Measurements from ENCODE around the gene NKAIN2. TPM values are rescaled to one million over a fixed set of nuclear protein-coding genes. Genes with fewer than 3 reads are reported as not detected.

Gene NKAIN2
- total and polyA plus RNA-seq, 5 donors from 2014 or later = not detected

DNA sequence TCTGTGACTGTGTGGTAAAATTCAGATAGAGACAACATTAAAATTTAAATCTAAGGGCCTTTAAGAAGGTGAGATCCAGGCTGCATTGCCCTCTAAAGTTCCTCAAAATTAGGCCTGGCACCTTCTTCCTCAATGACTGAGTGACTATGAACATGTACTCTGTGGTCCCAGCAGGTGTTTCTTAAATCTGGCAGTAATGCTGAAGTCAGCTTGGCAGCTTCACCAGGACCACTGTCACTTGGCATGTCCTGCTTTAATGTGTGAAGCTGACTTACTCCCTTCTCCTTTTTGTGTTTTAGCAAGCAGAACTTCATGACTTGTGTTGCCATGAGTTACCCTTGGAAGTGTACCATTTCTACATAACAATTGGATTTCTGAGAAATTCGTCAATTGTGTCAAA is 141.7 kb downstream of the NKAIN2 start:
- Histone ChIP-seq H3K27ac (ENCODE audit: insufficient read depth, low read length, poor library complexity, severe bottlenecking) (no peak overlapping the region), H3K27me3 (ENCODE audit: control insufficient read depth, insufficient read depth, low read length) (no peaks in the 10 kb centered on the region), H3K36me3 (ENCODE audit: control insufficient read depth, insufficient read depth, low read length) (no peaks in the 10 kb centered on the region), H3K9me3 (ENCODE audit: control insufficient read depth in 2 of 2, low read length in 2 of 2) (no peaks in the 10 kb centered on the region), H3K4me1 (ENCODE audit: control insufficient read depth, insufficient read depth, low read length, poor library complexity, severe bottlenecking) (no peaks in the 10 kb centered on the region), H3K4me3 (ENCODE audit: low read depth, low read length) (no peak overlapping the region)
- ATAC-seq (ENCODE audit: low read depth in 2 of 2) (no peak), DNase-seq (no peak)
- no peaks in the 10 kb centered on the region for H3K27me3 Mint-ChIP-seq
- H3K27ac Mint-ChIP-seq = no peak overlapping the region
- H3K4me3 Mint-ChIP-seq = no peak overlapping the region
- H3K36me3 Mint-ChIP-seq = no peaks in the 10 kb centered on the region
- no peaks in the 10 kb centered on the region for H3K4me1 Mint-ChIP-seq
- peaks cover 0 to 6% (median 0%) of the 10 kb centered on the region in 7 donors for H3K9me3 Mint-ChIP-seq

DNA sequence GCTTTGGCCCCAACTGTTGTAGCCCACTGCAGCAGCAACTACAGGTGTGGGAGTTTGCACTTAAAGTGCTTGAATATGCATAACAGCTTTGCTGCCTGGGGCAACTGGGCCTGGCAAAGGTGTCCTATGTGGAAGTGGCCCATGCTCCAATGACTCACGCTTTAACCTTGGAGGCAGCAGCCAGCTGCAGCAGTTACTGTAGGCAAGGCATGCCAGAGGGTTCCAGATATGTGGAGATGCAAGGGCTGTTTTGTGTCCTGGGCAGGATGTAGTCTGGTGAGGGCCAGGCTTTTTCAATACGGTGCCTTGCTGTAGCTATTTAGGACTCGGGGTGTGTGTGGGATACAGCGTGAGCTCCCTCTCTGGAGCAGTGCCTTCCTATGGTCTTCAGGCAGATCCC is 150.3 kb downstream of the NKAIN2 start:
- Histone ChIP-seq H3K27me3 (ENCODE audit: control insufficient read depth, insufficient read depth, low read length) (no peaks in the 10 kb centered on the region), H3K4me1 (ENCODE audit: control insufficient read depth, insufficient read depth, low read length, poor library complexity, severe bottlenecking) (no peaks in the 10 kb centered on the region), H3K9me3 (ENCODE audit: control insufficient read depth in 2 of 2, low read length in 2 of 2) (peaks cover 3 to 10% of the 10 kb centered on the region in 2 experiments), H3K27ac (ENCODE audit: insufficient read depth, low read length, poor library complexity, severe bottlenecking) (no peak overlapping the region), H3K36me3 (ENCODE audit: control insufficient read depth, insufficient read depth, low read length) (no peaks in the 10 kb centered on the region), H3K4me3 (ENCODE audit: low read depth, low read length) (no peak overlapping the region)
- ATAC-seq (ENCODE audit: low read depth in 2 of 2) (no peak), DNase-seq (no peak)
- Mint-ChIP-seq H3K9me3 (peaks cover 3 to 18% (median 4%) of the 10 kb centered on the region in 7 donors), H3K4me1 (no peaks in the 10 kb centered on the region), H3K27me3 (peaks cover 3% of the 10 kb centered on the region), H3K27ac (no peak overlapping the region), H3K4me3 (no peak overlapping the region), H3K36me3 (no peaks in the 10 kb centered on the region)

DNA sequence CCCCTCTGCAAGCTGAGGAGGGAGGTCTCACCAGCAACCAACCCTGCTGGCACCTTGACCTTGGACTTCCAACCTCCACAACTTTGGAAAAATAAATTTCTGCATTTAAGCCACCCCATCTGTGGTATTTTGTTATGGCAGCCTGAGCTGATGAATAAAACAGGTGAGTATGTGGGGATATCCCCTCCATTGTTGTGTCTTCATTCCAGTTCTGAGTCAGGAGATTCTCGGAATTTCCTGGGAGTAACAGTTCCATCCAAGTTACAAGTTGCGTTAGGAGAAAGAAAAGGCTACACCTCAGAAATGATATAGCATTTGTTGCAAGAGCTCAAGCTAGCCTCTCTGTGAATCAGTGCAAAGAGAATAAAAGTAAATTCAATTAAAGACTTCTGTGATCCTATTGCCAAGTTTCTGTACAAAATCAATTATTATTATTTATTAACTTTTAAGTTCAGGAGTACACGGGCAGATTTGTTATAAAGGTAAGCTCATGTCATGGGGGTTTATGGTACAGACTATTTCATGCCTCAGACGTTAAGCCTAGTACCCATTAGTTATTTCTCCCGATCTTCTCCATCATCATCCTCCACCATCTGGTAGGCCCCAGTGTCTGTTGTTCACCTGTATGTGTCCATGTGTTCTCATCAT is 153.0 kb downstream of the NKAIN2 start:
- H3K4me1 Mint-ChIP-seq = no peaks in the 10 kb centered on the region
- H3K4me3 Mint-ChIP-seq = no peak overlapping the region
- no peak for DNase-seq
- Histone ChIP-seq H3K27ac (ENCODE audit: insufficient read depth, low read length, poor library complexity, severe bottlenecking) (no peak overlapping the region), H3K27me3 (ENCODE audit: control insufficient read depth, insufficient read depth, low read length) (no peaks in the 10 kb centered on the region), H3K4me1 (ENCODE audit: control insufficient read depth, insufficient read depth, low read length, poor library complexity, severe bottlenecking) (no peaks in the 10 kb centered on the region), H3K9me3 (ENCODE audit: control insufficient read depth in 2 of 2, low read length in 2 of 2) (peaks cover 3 to 10% of the 10 kb centered on the region in 2 experiments), H3K36me3 (ENCODE audit: control insufficient read depth, insufficient read depth, low read length) (no peaks in the 10 kb centered on the region), H3K4me3 (ENCODE audit: low read depth, low read length) (no peak overlapping the region)
- peaks cover 2 to 29% (median 4%) of the 10 kb centered on the region in 7 donors for H3K9me3 Mint-ChIP-seq
- no peaks in the 10 kb centered on the region for H3K36me3 Mint-ChIP-seq
- H3K27me3 Mint-ChIP-seq = peaks cover 6% of the 10 kb centered on the region
- H3K27ac Mint-ChIP-seq = no peak overlapping the region
- ATAC-seq (ENCODE audit: low read depth in 2 of 2) = no peak

DNA sequence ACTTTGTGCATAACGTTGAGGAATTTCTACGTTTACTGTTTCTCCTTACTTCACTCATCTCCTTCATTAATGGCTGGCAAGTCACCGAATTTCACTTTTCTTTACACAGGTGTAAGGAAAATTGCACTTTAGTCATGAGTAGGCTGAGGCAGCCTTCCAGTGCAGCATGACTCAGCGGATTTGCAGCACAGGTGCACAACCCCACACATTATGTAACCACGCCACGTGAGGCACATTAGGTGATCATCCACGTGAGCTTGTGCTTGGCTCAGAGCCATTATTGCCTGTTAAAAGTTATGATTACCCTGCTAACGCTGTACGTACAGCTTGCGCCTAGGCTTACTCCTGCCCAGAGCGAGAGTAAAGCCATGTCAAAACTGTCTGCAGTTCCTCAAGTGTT is 158.8 kb downstream of the NKAIN2 start:
- H3K27ac ChIP-seq (ENCODE audit: insufficient read depth, low read length, poor library complexity, severe bottlenecking) = no peak overlapping the region
- no peaks in the 10 kb centered on the region for H3K27me3 ChIP-seq (ENCODE audit: control insufficient read depth, insufficient read depth, low read length)
- no peaks in the 10 kb centered on the region for H3K4me1 ChIP-seq (ENCODE audit: control insufficient read depth, insufficient read depth, low read length, poor library complexity, severe bottlenecking)
- Mint-ChIP-seq H3K27ac (no peak overlapping the region), H3K9me3 (peaks cover 0 to 22% (median 3%) of the 10 kb centered on the region in 7 donors), H3K27me3 (peaks cover 6% of the 10 kb centered on the region), H3K4me1 (no peaks in the 10 kb centered on the region), H3K4me3 (no peak overlapping the region), H3K36me3 (no peaks in the 10 kb centered on the region)
- ATAC-seq (ENCODE audit: low read depth in 2 of 2) (no peak), DNase-seq (no peak)
- no peaks in the 10 kb centered on the region for H3K36me3 ChIP-seq (ENCODE audit: control insufficient read depth, insufficient read depth, low read length)
- H3K9me3 ChIP-seq (ENCODE audit: control insufficient read depth in 2 of 2, low read length in 2 of 2) = no peaks in the 10 kb centered on the region
- H3K4me3 ChIP-seq (ENCODE audit: low read depth, low read length) = no peak overlapping the region

DNA sequence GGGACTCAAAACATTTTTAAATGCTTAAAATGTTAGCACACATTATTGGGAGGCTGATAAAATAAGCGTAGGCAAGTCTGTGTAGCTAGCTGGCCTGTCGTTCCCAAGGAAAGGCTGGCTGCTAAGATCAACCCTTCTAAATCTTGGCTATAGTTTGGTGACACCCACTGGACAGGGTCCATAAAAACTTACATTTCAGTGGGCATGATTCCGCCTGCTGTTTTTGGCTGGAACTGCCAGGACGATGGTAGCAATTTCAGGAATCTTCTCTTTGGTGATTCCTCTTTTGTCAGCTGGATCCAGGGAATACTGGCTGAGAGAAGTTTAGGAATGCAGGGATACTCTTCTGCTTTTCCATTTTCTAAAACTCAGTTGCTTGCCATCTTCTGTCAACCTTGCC is 162.2 kb downstream of the NKAIN2 start:
- DNase-seq (no peak), ATAC-seq (ENCODE audit: low read depth in 2 of 2) (no peak)
- Histone ChIP-seq H3K4me3 (ENCODE audit: low read depth, low read length) (no peak overlapping the region), H3K27ac (ENCODE audit: insufficient read depth, low read length, poor library complexity, severe bottlenecking) (no peak overlapping the region), H3K36me3 (ENCODE audit: control insufficient read depth, insufficient read depth, low read length) (no peaks in the 10 kb centered on the region), H3K4me1 (ENCODE audit: control insufficient read depth, insufficient read depth, low read length, poor library complexity, severe bottlenecking) (no peaks in the 10 kb centered on the region), H3K9me3 (ENCODE audit: control insufficient read depth in 2 of 2, low read length in 2 of 2) (no peaks in the 10 kb centered on the region), H3K27me3 (ENCODE audit: control insufficient read depth, insufficient read depth, low read length) (no peaks in the 10 kb centered on the region)
- Mint-ChIP-seq H3K27ac (no peak overlapping the region), H3K9me3 (peaks cover 0 to 11% (median 3%) of the 10 kb centered on the region in 7 donors), H3K27me3 (no peaks in the 10 kb centered on the region), H3K4me3 (no peak overlapping the region), H3K4me1 (no peaks in the 10 kb centered on the region), H3K36me3 (no peaks in the 10 kb centered on the region)

DNA sequence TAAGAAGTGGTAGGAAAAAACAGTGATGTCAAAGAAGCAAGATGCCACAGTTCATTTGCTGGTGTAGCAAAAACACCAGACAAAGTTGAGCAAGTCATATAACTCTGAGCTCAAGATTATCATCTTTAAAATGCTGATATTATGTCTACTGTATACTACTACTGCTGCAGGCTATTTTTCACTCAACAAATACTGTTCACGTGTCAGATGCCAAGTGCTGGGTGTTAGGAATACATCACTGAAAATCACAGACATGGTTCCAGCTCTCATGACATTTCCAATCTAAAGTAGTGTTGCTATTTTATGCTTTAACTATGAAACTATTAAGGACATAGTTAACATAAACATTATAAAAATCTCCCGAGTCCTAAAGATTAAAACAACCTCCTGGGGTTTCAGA is 163.0 kb downstream of the NKAIN2 start:
- Mint-ChIP-seq H3K9me3 (peaks cover 0 to 10% (median 3%) of the 10 kb centered on the region in 7 donors), H3K4me3 (no peak overlapping the region), H3K36me3 (no peaks in the 10 kb centered on the region), H3K4me1 (no peaks in the 10 kb centered on the region), H3K27me3 (no peaks in the 10 kb centered on the region), H3K27ac (no peak overlapping the region)
- H3K4me3 ChIP-seq (ENCODE audit: low read depth, low read length) = no peak overlapping the region
- H3K27ac ChIP-seq (ENCODE audit: insufficient read depth, low read length, poor library complexity, severe bottlenecking) = no peak overlapping the region
- no peaks in the 10 kb centered on the region for H3K4me1 ChIP-seq (ENCODE audit: control insufficient read depth, insufficient read depth, low read length, poor library complexity, severe bottlenecking)
- ATAC-seq (ENCODE audit: low read depth in 2 of 2) (no peak), DNase-seq (no peak)
- no peaks in the 10 kb centered on the region for H3K9me3 ChIP-seq (ENCODE audit: control insufficient read depth in 2 of 2, low read length in 2 of 2)
- no peaks in the 10 kb centered on the region for H3K36me3 ChIP-seq (ENCODE audit: control insufficient read depth, insufficient read depth, low read length)
- no peaks in the 10 kb centered on the region for H3K27me3 ChIP-seq (ENCODE audit: control insufficient read depth, insufficient read depth, low read length)

DNA sequence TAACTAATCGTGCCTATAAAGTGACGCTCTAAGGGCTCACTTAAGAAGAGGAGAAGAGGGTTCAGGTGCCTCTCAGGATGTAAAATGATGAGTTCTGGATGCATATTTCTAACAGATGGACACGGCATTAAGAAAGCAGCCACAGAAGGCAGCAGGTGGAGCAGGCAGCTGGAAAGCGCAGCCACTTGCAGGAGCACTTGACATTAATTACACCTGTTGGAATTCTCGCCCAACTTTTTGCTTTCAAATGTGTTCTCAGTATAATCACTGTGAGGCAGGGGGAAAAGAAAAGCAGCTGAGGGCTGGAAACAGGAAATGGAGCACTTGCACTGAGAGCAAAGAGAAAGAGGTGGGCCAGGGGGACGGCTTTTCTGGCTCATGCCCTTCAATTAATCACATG is 164.2 kb downstream of the NKAIN2 start:
- Mint-ChIP-seq H3K36me3 (no peaks in the 10 kb centered on the region), H3K27me3 (no peaks in the 10 kb centered on the region), H3K4me3 (peak overlapping the region in 1 of 4 donors; percentile 10), H3K4me1 (no peaks in the 10 kb centered on the region), H3K9me3 (peaks cover 0 to 10% (median 3%) of the 10 kb centered on the region in 7 donors), H3K27ac (no peak overlapping the region)
- Histone ChIP-seq H3K9me3 (ENCODE audit: control insufficient read depth in 2 of 2, low read length in 2 of 2) (no peaks in the 10 kb centered on the region), H3K4me3 (ENCODE audit: low read depth, low read length) (no peak overlapping the region), H3K36me3 (ENCODE audit: control insufficient read depth, insufficient read depth, low read length) (no peaks in the 10 kb centered on the region), H3K27me3 (ENCODE audit: control insufficient read depth, insufficient read depth, low read length) (no peaks in the 10 kb centered on the region), H3K27ac (ENCODE audit: insufficient read depth, low read length, poor library complexity, severe bottlenecking) (no peak overlapping the region), H3K4me1 (ENCODE audit: control insufficient read depth, insufficient read depth, low read length, poor library complexity, severe bottlenecking) (no peaks in the 10 kb centered on the region)
- DNase-seq = no peak
- no peak for ATAC-seq (ENCODE audit: low read depth in 2 of 2)

DNA sequence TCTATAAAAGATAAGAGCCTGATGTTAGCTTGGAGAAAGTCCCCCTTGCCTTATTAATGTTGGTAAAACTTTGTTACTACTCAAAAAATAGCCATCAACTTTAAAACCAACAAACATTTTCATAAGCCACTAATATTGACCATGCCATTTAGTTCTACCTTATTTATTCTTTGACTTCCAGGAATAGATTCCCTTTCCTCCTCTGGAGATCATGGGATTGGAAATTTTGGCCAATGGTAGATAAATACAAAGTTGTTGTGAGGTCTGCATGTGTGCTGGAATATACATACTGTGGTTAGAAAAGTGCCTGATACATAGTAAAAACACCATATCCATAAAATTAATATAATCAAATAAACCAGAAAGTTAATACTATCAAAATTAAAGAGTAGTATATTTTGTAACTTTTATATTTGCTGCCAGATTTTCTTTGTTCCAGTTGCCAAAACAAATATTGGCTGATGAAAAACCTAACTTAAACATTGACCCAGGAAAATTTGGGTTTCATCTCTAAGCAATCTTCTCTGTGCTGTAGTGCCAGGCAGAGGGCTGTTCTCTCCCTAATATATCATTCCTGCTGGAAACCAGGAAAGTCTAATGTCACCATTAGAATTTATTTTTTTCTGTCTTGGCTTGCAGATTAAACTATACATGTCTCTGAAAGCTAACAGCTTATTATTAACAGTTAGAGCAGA is 169.1 kb downstream of the NKAIN2 start:
- H3K9me3 Mint-ChIP-seq = peaks cover 0 to 7% (median 3%) of the 10 kb centered on the region in 7 donors
- ATAC-seq (ENCODE audit: low read depth in 2 of 2) = no peak

More for the DNA sequence above, 169.1 kb downstream of the NKAIN2 start:
- Mint-ChIP-seq H3K27ac (peak overlapping the region in 1 of 3 donors; percentile 3), H3K27me3 (no peaks in the 10 kb centered on the region), H3K4me1 (no peaks in the 10 kb centered on the region), H3K36me3 (no peaks in the 10 kb centered on the region), H3K4me3 (no peak overlapping the region)
- Histone ChIP-seq H3K9me3 (ENCODE audit: control insufficient read depth in 2 of 2, low read length in 2 of 2) (no peaks in the 10 kb centered on the region), H3K27ac (ENCODE audit: insufficient read depth, low read length, poor library complexity, severe bottlenecking) (no peak overlapping the region), H3K27me3 (ENCODE audit: control insufficient read depth, insufficient read depth, low read length) (no peaks in the 10 kb centered on the region), H3K4me1 (ENCODE audit: control insufficient read depth, insufficient read depth, low read length, poor library complexity, severe bottlenecking) (no peaks in the 10 kb centered on the region), H3K4me3 (ENCODE audit: low read depth, low read length) (no peak overlapping the region), H3K36me3 (ENCODE audit: control insufficient read depth, insufficient read depth, low read length) (no peaks in the 10 kb centered on the region)
- no peak for DNase-seq

Measured in CD4-positive, CD25-positive, alpha-beta regulatory T cell (primary cell).